Measurements from ENCODE around the gene FBXO42. TPM values are rescaled to one million over a fixed set of nuclear protein-coding genes. Genes with fewer than 3 reads are reported as not detected.
"Not testable (repeated sequence)": the region's sequence is repeated elsewhere in the genome, so short reads cannot be mapped to it uniquely, and the experiment has no call there.

The FBXO42 gene
- total and polyA plus RNA-seq, 2 of the 13 experiments (the other 11 are each of a cell fraction or from before 2014, with no cell fraction given) = 7.6 to 17.5 TPM

GRCh38 chr1:16257556-16257955, 94.7 kb downstream of the FBXO42 start:
- H3K9me3 ChIP-seq (ENCODE audit: low read length); in situ Hi-C loops (cut with HindIII; ENCODE audit: extremely low pct_ligation_motif_present, low pct_unique_long_range_greater_than_20kb); H3K4me2 ChIP-seq (ENCODE audit: low read depth, low read length); H3K4me1 ChIP-seq (ENCODE audit: insufficient read depth, low read length); H2AFZ ChIP-seq (ENCODE audit: low read length); POLR2A ChIA-PET; H3K27me3 ChIP-seq (ENCODE audit: control insufficient read depth in 1 of 2, insufficient read depth in 2 of 2, low read length in 2 of 2); H3K27ac ChIP-seq (ENCODE audit: extremely low read length, insufficient read depth, low read length); H3K79me2 ChIP-seq (ENCODE audit: insufficient read depth, low read length); ATAC-seq; H3K9ac ChIP-seq (ENCODE audit: insufficient read depth, low read depth, low read length); CTCF ChIA-PET (ENCODE audit: low intra/inter-chr PET ratio, low total read pairs); H3K4me3 ChIP-seq (replicated peaks in 1 of 3; ENCODE audit: insufficient read depth in 1 of 3, low read depth in 2 of 3, low read length in 3 of 3); intact Hi-C loops (cut with micrococcal nuclease; ENCODE audit: unreplicated experiment); H4K20me1 ChIP-seq (ENCODE audit: insufficient read depth, low read length); BruUV-seq (replicated peaks); DNase-seq (ENCODE audit: low spot score); FAIRE-seq; TF ChIP-seq ATF7 (CRISPR knock-in tag; IDR thresholded peaks at IDR 0.05): not testable (repeated sequence)
- 95% methylated on average over 3 of the region's 3 CpGs for WGBS (ENCODE audit: low lambda C conversion rate)
- H3K36me3 ChIP-seq (replicated peaks in 1 of 2; ENCODE audit: control insufficient read depth in 1 of 2, insufficient read depth in 2 of 2, low read length in 2 of 2) = peaks cover 5 to 45% of the 10 kb centered on the region in 2 experiments
- TF ChIP-seq ATF4 (CRISPR knock-in tag; IDR thresholded peaks at IDR 0.05) = peak in 1 of 2 experiments; percentile 26; a peak in 1 of 4 replicates
- TF ChIP-seq ATF7 (IDR thresholded peaks at IDR 0.05) = peak; percentile 27; the same call in 1 of the 2 replicates
- TF ChIP-seq CEBPG (CRISPR knock-in tag; IDR thresholded peaks at IDR 0.05) = peak; percentile 44; the same call in 1 of the 2 replicates

- H4K20me1 ChIP-seq (ENCODE audit: insufficient read depth, low read length) = no peaks in the 10 kb centered on the region
- ATAC-seq (no peak), DNase-seq (ENCODE audit: low spot score) (no peak), FAIRE-seq (no peak)
- H3K4me2 ChIP-seq (ENCODE audit: low read depth, low read length) = no peak overlapping the region
- no peaks in the 10 kb centered on the region for H3K4me1 ChIP-seq (ENCODE audit: insufficient read depth, low read length)
- no peaks in the 10 kb centered on the region for H3K9me3 ChIP-seq (ENCODE audit: low read length)
- 89% methylated on average over 4 of the region's 4 CpGs for WGBS (ENCODE audit: low lambda C conversion rate)
- no TSS peak for BruUV-seq (replicated peaks)
- in situ Hi-C loops (cut with HindIII; ENCODE audit: extremely low pct_ligation_motif_present, low pct_unique_long_range_greater_than_20kb) (no loop called here), intact Hi-C loops (cut with micrococcal nuclease; ENCODE audit: unreplicated experiment) (no loop called here)
- H3K4me3 ChIP-seq (replicated peaks in 1 of 3; ENCODE audit: insufficient read depth in 1 of 3, low read depth in 2 of 3, low read length in 3 of 3) = no peak overlapping the region
- POLR2A ChIA-PET = no interaction called here
- H2AFZ ChIP-seq (ENCODE audit: low read length) = no peak overlapping the region
- H3K36me3 ChIP-seq (replicated peaks in 1 of 2; ENCODE audit: control insufficient read depth in 1 of 2, insufficient read depth in 2 of 2, low read length in 2 of 2) = peaks cover 8 to 56% of the 10 kb centered on the region in 2 experiments
- CTCF ChIA-PET (ENCODE audit: low intra/inter-chr PET ratio, low total read pairs) = no interaction called here
- H3K27me3 ChIP-seq (ENCODE audit: control insufficient read depth in 1 of 2, insufficient read depth in 2 of 2, low read length in 2 of 2) = no peaks in the 10 kb centered on the region
- H3K79me2 ChIP-seq (ENCODE audit: insufficient read depth, low read length) = no peaks in the 10 kb centered on the region
- H3K27ac ChIP-seq (ENCODE audit: extremely low read length, insufficient read depth, low read length) = no peak overlapping the region
- H3K9ac ChIP-seq (ENCODE audit: insufficient read depth, low read depth, low read length) = no peak overlapping the region
- TF ChIP-seq RELA (CRISPR knock-in tag; IDR thresholded peaks at IDR 0.05) (no peak), ZFX (CRISPR knock-in tag; IDR thresholded peaks at IDR 0.05; ENCODE audit: low read depth) (no peak), TRIM24 (CRISPR knock-in tag; IDR thresholded peaks at IDR 0.05) (no peak), ATF4 (CRISPR knock-in tag; IDR thresholded peaks at IDR 0.05) (no peak), CHCHD3 (CRISPR knock-in tag; IDR thresholded peaks at IDR 0.05) (no peak), LCORL (IDR thresholded peaks at IDR 0.05) (no peak), LCORL (CRISPR knock-in tag; IDR thresholded peaks at IDR 0.05) (no peak), ZNF3 (CRISPR knock-in tag; IDR thresholded peaks at IDR 0.05) (no peak), ZMYM3 (CRISPR knock-in tag; IDR thresholded peaks at IDR 0.05) (no peak), ARHGAP35 (CRISPR knock-in tag; IDR thresholded peaks at IDR 0.05; ENCODE audit: borderline replicate concordance) (no peak), CCDC6 (CRISPR knock-in tag; IDR thresholded peaks at IDR 0.05) (no peak), ZNF792 (CRISPR knock-in tag; IDR thresholded peaks at IDR 0.05) (no peak), PRDM10 (CRISPR knock-in tag; IDR thresholded peaks at IDR 0.05; ENCODE audit: low read depth) (no peak)
These were observed 95.8 kb downstream of the FBXO42 start for GRCh38 chr1:16256478-16256877.
